Activated naive CD4-positive, alpha-beta T cell treated with anti-CD3 and anti-CD28 coated beads, Interleukin-2, amount 10 ng/mL, durations not matched to agents 7 days and 5 days (primary cell): Measurements from ENCODE around the gene OR56A4.

Experiments
- CTCF ChIA-PET: fragments of 350-600 bp; sonication (Branson Sonifier 250); formaldehyde crosslinking; loops from one replicate; lab custom pipeline; 2021; ENCODE audit warnings: antibody characterized with exemption; lab: Charles Lee
- DNase-seq: peaks from one replicate; pipeline ENCODE4 v3.0.0-alpha.2; 2020
- H3K27ac Mint-ChIP-seq: one replicate; pipeline ENCODE4 v1.8.0; 2021; ENCODE audit warnings: mild to moderate bottlenecking, moderate library complexity, mixed read lengths
- H3K27me3 Mint-ChIP-seq: one replicate; pipeline ENCODE4 v1.8.0; 2021; ENCODE audit warnings: mild to moderate bottlenecking, mixed read lengths
- H3K36me3 Mint-ChIP-seq: one replicate; pipeline ENCODE4 v1.8.0; 2021; ENCODE audit warnings: mixed read lengths
- H3K4me1 Mint-ChIP-seq: one replicate; pipeline ENCODE4 v1.8.0; 2021; ENCODE audit warnings: mixed read lengths
- H3K4me3 Mint-ChIP-seq: one replicate; pipeline ENCODE4 v1.8.0; 2021; ENCODE audit warnings: mild to moderate bottlenecking, moderate library complexity, mixed read lengths
- H3K9me3 Mint-ChIP-seq: one replicate; pipeline ENCODE4 v1.8.0; 2021; ENCODE audit warnings: mixed read lengths

The OR56A4 gene, protein sequence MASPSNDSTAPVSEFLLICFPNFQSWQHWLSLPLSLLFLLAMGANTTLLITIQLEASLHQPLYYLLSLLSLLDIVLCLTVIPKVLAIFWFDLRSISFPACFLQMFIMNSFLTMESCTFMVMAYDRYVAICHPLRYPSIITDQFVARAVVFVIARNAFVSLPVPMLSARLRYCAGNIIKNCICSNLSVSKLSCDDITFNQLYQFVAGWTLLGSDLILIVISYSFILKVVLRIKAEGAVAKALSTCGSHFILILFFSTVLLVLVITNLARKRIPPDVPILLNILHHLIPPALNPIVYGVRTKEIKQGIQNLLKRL

DNA sequence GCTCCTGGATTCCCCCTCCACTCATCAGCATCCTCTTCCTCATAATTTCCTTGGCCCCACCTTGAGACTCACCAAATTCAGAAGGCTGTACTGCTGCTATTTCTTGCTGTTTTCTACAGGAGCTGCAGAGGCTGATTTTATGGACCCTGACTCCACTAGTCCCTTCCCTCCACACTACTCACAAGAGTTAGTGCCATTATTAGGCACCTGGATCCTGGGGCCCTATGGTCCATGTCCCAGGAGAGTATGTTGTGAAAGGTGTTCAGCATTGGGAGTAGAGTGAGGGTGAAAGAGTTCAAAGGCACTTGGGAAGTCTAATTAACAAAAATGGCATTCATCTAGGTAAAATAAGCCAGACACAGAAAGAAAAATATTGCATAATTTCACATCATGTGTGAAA is at the start of gene OR56A4:
OR56A4 (minus strand) TSS at position 101 of the 400 bp plus-strand sequence. CDS start 3,954 bp downstream, outside the sequence.
- no peaks in the 10 kb centered on the region for H3K36me3 Mint-ChIP-seq
- CTCF ChIA-PET: no interaction called here
- no peak for DNase-seq
- peaks cover 4% of the 10 kb centered on the region for H3K27me3 Mint-ChIP-seq
- no peaks in the 10 kb centered on the region for H3K9me3 Mint-ChIP-seq
- H3K27ac Mint-ChIP-seq: no peak within 1 kb of the TSS
- H3K4me3 Mint-ChIP-seq: no peak within 1 kb of the TSS
- no peaks in the 10 kb centered on the region for H3K4me1 Mint-ChIP-seq

DNA sequence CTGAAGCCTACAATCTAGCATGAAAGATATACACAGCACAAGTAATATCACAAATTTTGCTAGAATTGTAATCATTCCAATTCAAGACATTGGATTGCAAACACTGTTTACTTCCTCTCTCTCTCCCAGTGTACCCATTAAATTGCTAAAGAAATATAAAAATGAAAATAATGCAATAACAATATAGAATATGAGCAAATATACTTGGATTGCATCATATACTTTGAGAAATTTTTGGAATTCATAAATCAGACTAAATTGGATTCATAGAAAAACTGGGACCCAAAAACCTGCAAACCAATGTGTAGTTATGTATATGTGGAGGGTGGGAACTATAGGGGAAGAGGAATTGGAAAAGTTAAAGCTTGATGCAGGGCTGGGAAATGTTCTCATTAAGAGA is 48.8 kb upstream of the OR56A4 start:
- Mint-ChIP-seq H3K9me3 (no peaks in the 10 kb centered on the region), H3K4me1 (no peaks in the 10 kb centered on the region), H3K27ac (no peak overlapping the region), H3K4me3 (no peak overlapping the region), H3K27me3 (peaks cover 8% of the 10 kb centered on the region), H3K36me3 (no peaks in the 10 kb centered on the region)
- CTCF ChIA-PET: no interaction called here
- no peak for DNase-seq

DNA sequence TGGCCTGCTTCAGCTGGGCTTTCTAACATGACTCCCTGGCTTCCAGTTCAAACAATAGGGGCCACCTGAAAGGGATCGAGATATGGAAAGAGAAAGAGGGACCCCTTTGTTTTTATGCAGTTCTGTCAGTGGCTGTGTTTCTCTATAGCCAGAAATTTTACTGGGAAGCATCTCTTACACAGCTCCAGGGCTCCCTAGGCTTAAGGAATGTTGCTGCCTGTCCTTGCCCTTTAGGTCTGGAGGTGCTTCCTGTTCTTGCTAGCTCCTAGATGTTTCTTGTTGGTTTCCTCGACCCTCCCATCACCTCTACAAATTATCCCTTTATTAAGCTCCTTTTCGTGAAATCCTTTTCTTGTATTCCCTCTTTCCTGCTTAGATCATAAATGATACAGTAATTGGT is 45.6 kb upstream of the OR56A4 start:
- DNase-seq: no peak
- Mint-ChIP-seq H3K4me1 (no peaks in the 10 kb centered on the region), H3K27ac (no peak overlapping the region), H3K9me3 (no peaks in the 10 kb centered on the region), H3K4me3 (no peak overlapping the region), H3K36me3 (no peaks in the 10 kb centered on the region), H3K27me3 (peaks cover 8% of the 10 kb centered on the region)
- CTCF ChIA-PET: no interaction called here

DNA sequence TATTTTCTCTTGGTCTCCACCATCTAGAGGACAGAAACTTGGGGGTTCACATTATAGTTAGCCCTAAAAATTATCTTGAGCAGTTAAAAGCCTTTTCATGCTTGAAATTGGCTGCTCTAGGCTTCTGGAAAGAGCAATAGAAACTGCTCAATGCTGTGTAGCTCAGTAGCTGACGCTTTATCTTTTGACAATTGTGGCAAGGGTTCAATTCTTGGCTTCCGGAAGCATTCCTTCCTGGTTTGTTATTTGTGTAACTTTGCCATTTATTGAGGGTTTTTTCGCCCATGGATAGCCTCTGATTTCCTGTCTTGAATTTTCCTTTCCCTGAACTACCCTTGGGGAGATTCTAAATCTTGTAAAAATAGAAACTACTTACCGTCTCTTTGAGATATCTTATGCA is 34.1 kb upstream of the OR56A4 start:
- no peak overlapping the region for H3K27ac Mint-ChIP-seq
- CTCF ChIA-PET: interaction anchor here (0.6 kb wide), 1 partner anchor 69 kb away, joined by 3 read pairs; no protein-coding TSS in a partner anchor
- DNase-seq: no peak

DNA sequence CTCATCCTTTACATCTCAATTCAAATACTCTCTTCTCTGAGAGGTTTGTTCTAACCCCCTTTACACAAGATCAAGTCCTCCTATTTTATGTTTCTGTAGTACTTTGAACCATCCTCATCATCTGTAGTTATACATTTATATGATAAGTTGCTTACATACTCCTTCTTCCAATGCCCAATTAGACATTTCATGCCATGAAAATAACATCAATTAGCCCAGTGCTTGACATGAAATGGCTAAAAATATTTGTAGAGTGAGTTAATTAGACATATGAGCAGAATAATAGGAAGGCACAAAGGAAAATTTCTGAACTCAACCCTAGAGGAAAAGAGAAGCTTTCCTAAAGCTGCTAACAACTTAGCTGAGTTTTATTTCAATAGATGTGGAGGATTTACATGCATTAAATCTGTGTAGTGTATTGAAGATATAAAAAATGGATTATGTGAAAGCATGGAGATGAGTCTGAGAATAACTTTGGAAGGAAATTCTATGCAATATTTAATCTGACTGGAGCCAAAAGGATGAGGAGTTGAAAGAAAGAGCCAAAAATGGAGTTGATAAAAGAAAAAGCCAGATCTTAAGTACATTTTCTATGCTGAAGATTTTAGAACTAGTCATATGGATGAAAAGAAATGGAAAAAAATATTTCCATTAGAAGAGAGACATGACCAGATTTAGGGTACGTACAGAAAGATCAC is 24.1 kb upstream of the OR56A4 start, which contains the start of gene OR56A1:
OR56A1 (minus strand) TSS at position 51 of the 698 bp plus-strand sequence. CDS start 3,066 bp downstream, outside the sequence.
- Mint-ChIP-seq H3K4me1 (no peaks in the 10 kb centered on the region), H3K4me3 (no peak within 1 kb of the TSS), H3K27me3 (peaks cover 11% of the 10 kb centered on the region), H3K27ac (no peak within 1 kb of the TSS), H3K9me3 (no peaks in the 10 kb centered on the region), H3K36me3 (no peaks in the 10 kb centered on the region)
- CTCF ChIA-PET: interaction anchor here (0.7 kb wide), 1 partner anchor 205 kb away, joined by 3 read pairs; no protein-coding TSS in a partner anchor
- DNase-seq: no peak

More for the DNA sequence above, 34.1 kb upstream of the OR56A4 start:
- Mint-ChIP-seq H3K4me3 (no peak overlapping the region), H3K4me1 (no peaks in the 10 kb centered on the region), H3K9me3 (no peaks in the 10 kb centered on the region), H3K36me3 (no peaks in the 10 kb centered on the region), H3K27me3 (peaks cover 17% of the 10 kb centered on the region)

DNA sequence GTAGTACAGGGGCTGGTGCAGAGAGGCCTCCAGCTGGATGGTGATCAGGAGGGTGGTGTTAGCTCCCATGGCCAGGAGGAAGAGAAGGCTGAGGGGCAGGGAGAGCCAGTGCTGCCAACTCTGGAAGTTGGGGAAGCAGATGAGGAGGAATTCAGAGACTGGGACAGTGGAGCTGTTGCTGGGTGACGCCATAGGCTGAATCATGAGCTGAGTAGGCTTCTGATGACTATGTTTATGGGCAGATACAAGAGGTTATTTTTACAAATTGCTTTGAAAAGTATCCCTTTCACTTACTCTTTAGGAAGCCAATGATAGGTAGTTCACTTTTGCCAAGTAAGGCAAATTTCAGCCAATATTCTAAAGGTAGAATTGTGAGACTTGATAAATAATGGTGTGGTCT is 20.8 kb upstream of the OR56A4 start:
- no peak overlapping the region for H3K27ac Mint-ChIP-seq
- CTCF ChIA-PET: no interaction called here
- peaks cover 13% of the 10 kb centered on the region for H3K27me3 Mint-ChIP-seq

DNA sequence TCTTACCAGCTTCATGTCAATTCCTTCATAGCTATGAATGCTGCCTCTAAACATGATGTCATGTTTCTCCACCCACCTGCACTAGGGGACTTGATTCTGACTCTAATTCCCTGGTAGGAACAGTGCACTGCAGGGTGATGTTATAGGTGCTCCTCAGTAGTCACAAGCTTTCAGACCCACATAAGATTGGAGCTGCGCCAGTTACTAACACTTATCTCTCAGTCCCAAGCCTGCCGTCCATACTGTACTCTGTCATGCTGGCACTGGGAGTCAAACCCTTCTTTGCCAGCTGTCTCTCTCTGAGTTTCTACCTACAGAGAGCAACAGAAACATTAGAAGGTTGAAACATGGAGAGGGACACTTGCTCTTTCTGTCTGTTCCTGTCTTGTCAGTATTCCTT is 18.3 kb upstream of the OR56A4 start:
- Mint-ChIP-seq H3K4me3 (no peak overlapping the region), H3K4me1 (no peaks in the 10 kb centered on the region), H3K27ac (no peak overlapping the region), H3K9me3 (no peaks in the 10 kb centered on the region), H3K36me3 (no peaks in the 10 kb centered on the region), H3K27me3 (peaks cover 13% of the 10 kb centered on the region)
- no peak for DNase-seq
- CTCF ChIA-PET: interaction anchor here (0.6 to 4.3 kb wide), 3 partner anchors 227 to 338 kb away, joined by 3 to 21 read pairs (median 3); no protein-coding TSS in a partner anchor

More for the DNA sequence above, 20.8 kb upstream of the OR56A4 start:
- Mint-ChIP-seq H3K4me1 (no peaks in the 10 kb centered on the region), H3K9me3 (no peaks in the 10 kb centered on the region), H3K4me3 (no peak overlapping the region), H3K36me3 (no peaks in the 10 kb centered on the region)
- DNase-seq: no peak

DNA sequence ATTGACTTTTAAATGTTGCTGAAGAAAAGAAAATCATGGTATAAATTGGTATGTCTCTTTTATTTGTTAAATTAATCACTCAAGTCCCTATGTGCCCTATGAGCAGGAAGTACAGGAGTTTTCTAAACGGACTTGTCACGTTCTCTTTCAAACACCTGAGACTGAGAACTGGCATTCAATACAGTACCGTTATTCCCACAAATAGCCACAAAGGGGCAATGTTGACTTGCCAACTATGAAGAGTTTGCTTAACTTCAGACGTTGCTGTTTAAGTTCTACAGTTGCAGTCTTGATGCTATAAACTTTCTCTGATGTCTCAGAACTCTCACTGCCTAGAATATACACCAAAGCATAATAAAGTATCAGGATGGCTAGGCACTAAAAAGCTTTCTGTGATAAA is 16.2 kb upstream of the OR56A4 start:
- Mint-ChIP-seq H3K9me3 (no peaks in the 10 kb centered on the region), H3K27ac (no peak overlapping the region), H3K27me3 (peaks cover 13% of the 10 kb centered on the region), H3K4me1 (no peaks in the 10 kb centered on the region), H3K36me3 (no peaks in the 10 kb centered on the region), H3K4me3 (no peak overlapping the region)
- DNase-seq: no peak
- CTCF ChIA-PET: interaction anchor here (0.5 to 4.3 kb wide), 8 partner anchors 276 to 870 kb away, joined by 3 to 21 read pairs (median 4); no protein-coding TSS in a partner anchor

DNA sequence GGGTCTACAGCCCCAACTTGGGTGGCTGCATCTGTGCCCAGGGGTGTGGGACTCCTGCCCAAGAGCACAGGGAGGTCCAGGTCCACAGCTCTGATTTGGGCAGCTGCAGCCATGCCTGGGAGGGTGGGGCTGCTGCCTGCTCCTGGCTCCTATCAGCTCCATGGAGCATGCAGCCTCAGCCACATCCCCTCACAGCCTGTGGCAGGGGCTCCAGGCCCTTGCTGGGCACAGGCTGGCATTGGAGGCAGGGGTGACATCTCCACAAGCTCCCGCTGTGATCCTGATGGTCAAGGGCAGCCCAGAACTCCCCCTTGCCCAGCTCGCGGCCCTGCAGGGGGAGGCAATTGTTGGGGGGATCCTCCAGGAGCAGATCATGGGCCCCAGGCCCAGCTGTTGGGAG is 6.3 kb upstream of the OR56A4 start:
- Mint-ChIP-seq H3K9me3 (no peaks in the 10 kb centered on the region), H3K36me3 (no peaks in the 10 kb centered on the region), H3K27ac (no peak overlapping the region), H3K27me3 (peaks cover 7% of the 10 kb centered on the region), H3K4me1 (no peaks in the 10 kb centered on the region), H3K4me3 (no peak overlapping the region)
- DNase-seq: no peak
- CTCF ChIA-PET: no interaction called here

DNA sequence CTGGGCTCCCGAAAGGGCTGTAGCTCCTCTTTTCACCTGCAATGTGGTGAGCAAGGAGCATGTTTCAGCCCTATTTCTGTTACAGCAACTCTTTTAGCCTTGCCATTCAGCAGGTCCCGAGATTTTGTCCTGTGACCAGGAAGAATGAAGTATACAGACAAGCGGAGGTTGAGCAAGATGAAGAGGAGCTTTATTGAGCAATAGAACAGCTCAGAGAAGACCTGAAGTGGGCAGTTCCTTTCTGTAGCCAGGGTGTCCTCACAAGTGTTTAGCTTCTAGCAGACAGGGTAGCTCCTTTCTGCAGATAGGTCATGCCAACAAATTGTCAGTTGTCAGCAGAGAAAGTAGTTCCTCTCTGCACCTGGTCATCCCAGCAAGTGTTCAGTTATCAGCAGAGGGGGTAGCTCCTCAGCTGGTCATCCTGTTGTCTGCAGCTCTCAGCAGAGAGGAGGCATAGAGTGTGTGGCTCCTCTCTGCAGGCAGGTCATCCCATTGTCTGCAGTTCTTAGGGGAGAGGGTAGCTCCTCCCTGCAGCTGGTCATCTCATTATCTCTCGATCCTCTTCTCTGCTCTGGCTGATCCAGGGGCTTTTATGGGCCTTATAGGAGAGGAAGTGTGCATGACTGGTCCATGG is 5.4 kb upstream of the OR56A4 start:
- H3K4me1 Mint-ChIP-seq: no peaks in the 10 kb centered on the region
- no peaks in the 10 kb centered on the region for H3K9me3 Mint-ChIP-seq

DNA sequence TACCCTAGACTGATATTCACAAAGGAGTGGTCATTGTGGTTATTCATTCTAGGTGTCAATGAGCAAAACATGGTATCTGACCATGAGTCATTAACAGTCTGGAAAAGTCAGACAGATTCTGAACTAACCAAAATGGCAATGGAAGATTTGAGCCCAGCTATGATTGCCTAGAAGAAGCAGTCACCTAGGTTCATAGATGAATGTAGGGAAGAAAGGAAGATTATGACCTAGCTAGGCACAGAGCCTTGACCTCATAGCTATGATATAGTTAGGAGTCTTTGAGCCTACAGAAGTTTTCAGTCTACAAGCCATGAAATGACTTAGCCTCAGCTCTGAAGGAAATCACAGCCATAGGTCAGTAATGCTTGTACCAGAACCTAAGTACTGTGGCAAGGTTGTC is 351 bp downstream of the OR56A4 start:
- CTCF ChIA-PET: no interaction called here
- H3K36me3 Mint-ChIP-seq: no peaks in the 10 kb centered on the region
- no peak overlapping the region for H3K4me3 Mint-ChIP-seq
- H3K27me3 Mint-ChIP-seq: peaks cover 4% of the 10 kb centered on the region
- DNase-seq: no peak
- H3K9me3 Mint-ChIP-seq: no peaks in the 10 kb centered on the region
- H3K4me1 Mint-ChIP-seq: no peaks in the 10 kb centered on the region
- no peak overlapping the region for H3K27ac Mint-ChIP-seq

More for the DNA sequence above, 5.4 kb upstream of the OR56A4 start:
- CTCF ChIA-PET: no interaction called here
- Mint-ChIP-seq H3K4me3 (no peak overlapping the region), H3K27ac (no peak overlapping the region), H3K36me3 (no peaks in the 10 kb centered on the region), H3K27me3 (peaks cover 7% of the 10 kb centered on the region)
- no peak for DNase-seq

DNA sequence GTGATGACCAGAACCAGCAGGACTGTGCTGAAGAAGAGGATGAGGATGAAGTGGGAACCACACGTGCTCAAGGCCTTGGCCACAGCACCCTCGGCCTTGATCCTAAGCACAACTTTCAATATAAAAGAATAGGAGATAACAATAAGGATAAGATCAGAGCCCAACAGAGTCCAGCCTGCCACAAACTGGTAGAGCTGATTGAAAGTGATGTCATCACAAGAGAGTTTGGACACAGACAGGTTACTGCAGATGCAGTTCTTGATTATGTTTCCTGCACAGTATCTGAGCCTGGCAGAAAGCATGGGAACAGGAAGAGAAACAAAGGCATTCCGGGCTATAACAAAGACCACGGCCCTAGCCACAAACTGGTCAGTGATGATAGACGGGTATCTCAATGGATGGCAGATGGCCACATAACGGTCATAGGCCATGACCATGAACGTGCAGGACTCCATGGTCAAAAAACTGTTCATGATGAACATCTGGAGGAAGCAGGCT is 4.5 kb downstream of the OR56A4 start:
- Mint-ChIP-seq H3K4me3 (no peak overlapping the region), H3K27me3 (peaks cover 4% of the 10 kb centered on the region), H3K9me3 (no peaks in the 10 kb centered on the region), H3K27ac (no peak overlapping the region), H3K36me3 (no peaks in the 10 kb centered on the region), H3K4me1 (no peaks in the 10 kb centered on the region)
- no peak for DNase-seq
- CTCF ChIA-PET: interaction anchor here (1.0 kb wide), 1 partner anchor 377 kb away, joined by 3 read pairs; no protein-coding TSS in a partner anchor

DNA sequence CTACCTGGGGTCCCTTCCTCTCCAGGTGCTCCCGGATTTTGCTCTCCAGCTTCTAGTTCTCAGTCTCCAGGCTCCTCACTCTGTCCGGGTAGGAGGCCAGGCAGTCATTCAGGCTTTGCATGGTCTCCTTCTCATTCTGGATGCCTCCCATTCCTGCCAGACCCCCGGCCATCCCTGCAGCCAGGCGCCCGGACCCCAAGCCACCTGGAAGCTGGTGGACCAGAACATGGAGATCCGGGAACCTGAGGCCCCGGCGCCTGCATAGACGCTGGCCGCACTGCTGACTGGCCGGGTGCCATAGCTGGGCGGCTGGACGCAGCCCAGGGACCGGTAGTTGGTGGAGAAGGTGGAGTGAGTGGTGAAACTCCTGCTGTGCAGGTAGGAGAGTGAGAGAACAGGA is 12.0 kb downstream of the OR56A4 start:
- DNase-seq: no peak
- peaks cover 16% of the 10 kb centered on the region for H3K27me3 Mint-ChIP-seq
- CTCF ChIA-PET: interaction anchor here (1.2 kb wide), 1 partner anchor 358 kb away, joined by 4 read pairs; no protein-coding TSS in a partner anchor
- H3K9me3 Mint-ChIP-seq: no peaks in the 10 kb centered on the region
- H3K4me3 Mint-ChIP-seq: no peak overlapping the region
- no peak overlapping the region for H3K27ac Mint-ChIP-seq
- no peaks in the 10 kb centered on the region for H3K36me3 Mint-ChIP-seq
- H3K4me1 Mint-ChIP-seq: no peaks in the 10 kb centered on the region
